ENCODE measurements around the gene GSTA5.
"Not testable (repeated sequence)": the region's sequence is repeated elsewhere in the genome, so short reads cannot be mapped to it uniquely, and the experiment has no call there.

GSTA5 gene

GRCh38 chr6:52787917-52788316, 52.7 kb downstream of the GSTA5 start:
- no peak for DNase-seq

GRCh38 chr6:52786249-52786956, 54.2 kb downstream of the GSTA5 start:
- no peak for DNase-seq

- not testable (repeated sequence) for DNase-seq
Measured at GRCh38 chr6:52782696-52783274, 57.8 kb downstream of the GSTA5 start.

GRCh38 chr6:52782209-52782608, 58.4 kb downstream of the GSTA5 start:
- not testable (repeated sequence) for DNase-seq

Measured in activated gamma-delta T cell (primary cell).